Psoas muscle (tissue), 8 donors: ENCODE measurements around the gene CH25H. TPM values are rescaled to one million over a fixed set of nuclear protein-coding genes. Genes with fewer than 3 reads are reported as not detected.
A peak's percentile ranks its signal among the peaks of the same experiment; 100 is the strongest.

Experiments used
- ATAC-seq, 4 donors: fragments of 200-7000 bp; cut with Tn5 transposase; one replicate each; pipeline ENCODE4 v1.9.1; 2020; ENCODE audit warnings: moderate library complexity in 3 of 4, mild to moderate bottlenecking in 2 of 4
- DNase-seq, 2 donors: peaks; one replicate each; pipeline ENCODE4 v3.0.0-alpha.2; 2020
- H3K27ac ChIP-seq: fragments of 200-600 bp; one replicate; pipeline ENCODE4 v1.8.0; 2022
- H3K27me3 ChIP-seq, 3 donors: fragments of 200-600 bp in 1 of 3; one replicate each; pipeline versions ENCODE4 v1.6.1 to v1.8.0; 2013 to 2022; ENCODE audit warnings: low read length in 2 of 3, mild to moderate bottlenecking in 2 of 3, moderate library complexity in 1 of 3; ENCODE audit not compliant: insufficient read depth in 3 of 3
- H3K36me3 ChIP-seq, 2 donors: fragments of 200-600 bp in 1 of 2; one replicate each; pipeline versions ENCODE4 v1.6.1 to v1.8.0; 2013 to 2022; ENCODE audit warnings: low read depth in 1 of 2, mild to moderate bottlenecking in 1 of 2, moderate library complexity in 1 of 2; ENCODE audit not compliant: insufficient read depth in 1 of 2
- H3K4me1 ChIP-seq: fragments of 200-600 bp; one replicate; pipeline ENCODE4 v1.8.0; 2022
- H3K4me3 ChIP-seq: fragments of 200-600 bp; one replicate; pipeline ENCODE4 v1.8.0; 2022; ENCODE audit warnings: mild to moderate bottlenecking
- H3K9me3 ChIP-seq: fragments of 200-600 bp; one replicate; pipeline ENCODE4 v1.8.0; 2022
- WGBS, 3 donors: extraction: QIAGEN DNeasy Blood & Tissue Kit; methylation state at CpG; one replicate each; pipeline versions ENCODE4 v1.1.6 to v1.1.7; 2013; 5-methylcytosine and 5-hydroxymethylcytosine counted together
- intact Hi-C, 2 donors: fragments of 100-400 bp; cut with DNase I; formaldehyde crosslinking; loops; one replicate each; pipeline versions ENCODE4 v1.11.0 to v1.14.2; 2022
- polyA plus RNA-seq, 3 donors: library from polyadenylated mRNA; stranded (reverse); fragments of 200-250 nt; gene quantifications; one replicate each; pipeline ENCODE4 v1.2.3, GENCODE V29; 2013
- total RNA-seq, 4 donors: library from RNA; stranded (reverse); fragmentation: NEBNext Ultra II Directional in 2 of 4; extraction: Animal tissue kit (Norgen Biotek cat#: 25700) in 2 of 4; gene quantifications; one replicate each; pipeline versions ENCODE4 v1.2.1 to v1.2.4, GENCODE V29; 2021 to 2023
- TF ChIP-seq, protein P1 (sequence below): fragments of 200-600 bp; IDR thresholded peaks from one replicate; pipeline ENCODE4 v1.8.0; 2022; ENCODE audit warnings: antibody characterized with exemption
- donor health status: healthy with polysubstance abuse.
- donor health status: DM: no; HTN: no; CAD: no; lungs with moderate emphysema.
- donor health status: Bipolar disorder and iron deficiency.
- donor health status: healthy.
- donor health status: DM: yes; HTN: yes; CAD: no.
- donor health status: DM: no; HTN: no; CAD: no.
- donor health status: DM: no; HTN: no; CAD: no.
- donor health status: DM: yes; HTN: yes; CAD: no.

CH25H gene
- total and polyA plus RNA-seq, 7 donors: 0.05 to 1.1 (median 0.25) TPM; not detected in 2

DNA sequence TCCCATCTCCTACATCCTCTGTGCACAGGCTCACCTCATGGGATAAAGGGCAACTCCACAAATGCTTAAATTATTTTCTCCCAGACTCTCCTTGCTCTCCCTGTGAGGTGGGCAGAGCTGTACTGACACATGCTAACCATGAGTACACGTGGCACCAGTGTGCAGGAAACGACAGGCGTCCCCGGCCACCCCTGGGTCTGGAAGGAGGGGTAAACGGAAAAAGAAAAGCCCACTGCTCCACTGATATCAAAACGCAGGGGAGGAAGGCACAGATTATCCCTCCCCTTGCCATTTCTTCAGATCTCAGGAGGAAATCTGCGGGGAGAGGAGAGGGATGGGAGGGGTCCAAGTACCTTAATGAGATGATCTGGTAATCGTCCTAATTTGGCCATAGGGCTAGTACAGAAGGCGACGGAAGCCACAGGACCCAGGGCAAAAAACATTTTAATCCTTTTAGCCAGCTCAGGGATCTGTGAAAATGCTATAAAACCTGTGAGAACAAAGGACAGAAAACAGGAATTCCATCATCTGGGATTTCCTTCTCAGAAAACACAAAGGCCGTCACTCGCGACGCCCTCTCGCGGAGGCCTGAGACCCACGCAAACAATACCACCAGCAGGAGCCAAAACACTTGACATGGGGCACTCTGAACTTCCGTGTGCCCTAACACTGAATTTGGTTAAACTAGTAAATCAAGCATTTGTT lies 17.8 kb upstream of the CH25H start:
- Histone ChIP-seq H3K36me3 (peaks cover 0 to 15% of the 10 kb centered on the region in 2 donors), H3K27ac (peak overlapping the region; percentile 62), H3K4me3 (peak overlapping the region; percentile 21), H3K9me3 (no peaks in the 10 kb centered on the region), H3K4me1 (no peaks in the 10 kb centered on the region), H3K27me3 (no peaks in the 10 kb centered on the region)
- DNase-seq (no peak), ATAC-seq (peak in 2 of 4 donors; percentile 38 to 46)
- intact Hi-C loops: no loop called here
- WGBS, 3 donors: 63 to 76% (median 76%) methylated on average over 18 of the region's 18 CpGs
- TF ChIP-seq, protein P1, sequence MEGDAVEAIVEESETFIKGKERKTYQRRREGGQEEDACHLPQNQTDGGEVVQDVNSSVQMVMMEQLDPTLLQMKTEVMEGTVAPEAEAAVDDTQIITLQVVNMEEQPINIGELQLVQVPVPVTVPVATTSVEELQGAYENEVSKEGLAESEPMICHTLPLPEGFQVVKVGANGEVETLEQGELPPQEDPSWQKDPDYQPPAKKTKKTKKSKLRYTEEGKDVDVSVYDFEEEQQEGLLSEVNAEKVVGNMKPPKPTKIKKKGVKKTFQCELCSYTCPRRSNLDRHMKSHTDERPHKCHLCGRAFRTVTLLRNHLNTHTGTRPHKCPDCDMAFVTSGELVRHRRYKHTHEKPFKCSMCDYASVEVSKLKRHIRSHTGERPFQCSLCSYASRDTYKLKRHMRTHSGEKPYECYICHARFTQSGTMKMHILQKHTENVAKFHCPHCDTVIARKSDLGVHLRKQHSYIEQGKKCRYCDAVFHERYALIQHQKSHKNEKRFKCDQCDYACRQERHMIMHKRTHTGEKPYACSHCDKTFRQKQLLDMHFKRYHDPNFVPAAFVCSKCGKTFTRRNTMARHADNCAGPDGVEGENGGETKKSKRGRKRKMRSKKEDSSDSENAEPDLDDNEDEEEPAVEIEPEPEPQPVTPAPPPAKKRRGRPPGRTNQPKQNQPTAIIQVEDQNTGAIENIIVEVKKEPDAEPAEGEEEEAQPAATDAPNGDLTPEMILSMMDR: peak; percentile 20

DNA sequence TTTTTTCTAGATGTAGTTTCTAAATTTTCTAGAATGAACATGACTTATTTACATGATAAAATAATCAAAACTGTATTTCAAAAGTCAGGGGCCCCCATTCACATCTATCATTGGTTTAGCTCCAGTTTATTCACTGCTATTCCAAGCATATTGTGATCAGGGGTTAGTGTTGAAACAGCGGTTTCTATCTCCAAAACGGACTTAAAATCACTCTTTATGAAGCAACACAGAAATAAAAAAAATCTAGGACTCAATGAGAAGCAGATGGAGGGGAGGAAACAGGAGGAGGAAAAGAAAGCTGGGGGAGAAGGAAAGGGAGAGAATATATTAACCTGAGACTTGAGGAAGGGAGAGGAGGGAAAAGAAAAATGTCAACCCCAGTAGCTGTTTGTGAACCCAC lies 14.8 kb upstream of the CH25H start:
- ATAC-seq (no peak), DNase-seq (no peak)
- H3K36me3 ChIP-seq: peaks cover 0 to 9% of the 10 kb centered on the region in 2 donors
- H3K9me3 ChIP-seq: no peaks in the 10 kb centered on the region
- no peak overlapping the region for H3K4me3 ChIP-seq
- TF ChIP-seq, protein P1: no peak
- H3K27me3 ChIP-seq: no peaks in the 10 kb centered on the region
- no peak overlapping the region for H3K27ac ChIP-seq
- intact Hi-C loops: no loop called here
- 76 to 83% (median 76%) methylated on average over 2 of the region's 2 CpGs for WGBS, 3 donors
- peaks cover 6% of the 10 kb centered on the region for H3K4me1 ChIP-seq

DNA sequence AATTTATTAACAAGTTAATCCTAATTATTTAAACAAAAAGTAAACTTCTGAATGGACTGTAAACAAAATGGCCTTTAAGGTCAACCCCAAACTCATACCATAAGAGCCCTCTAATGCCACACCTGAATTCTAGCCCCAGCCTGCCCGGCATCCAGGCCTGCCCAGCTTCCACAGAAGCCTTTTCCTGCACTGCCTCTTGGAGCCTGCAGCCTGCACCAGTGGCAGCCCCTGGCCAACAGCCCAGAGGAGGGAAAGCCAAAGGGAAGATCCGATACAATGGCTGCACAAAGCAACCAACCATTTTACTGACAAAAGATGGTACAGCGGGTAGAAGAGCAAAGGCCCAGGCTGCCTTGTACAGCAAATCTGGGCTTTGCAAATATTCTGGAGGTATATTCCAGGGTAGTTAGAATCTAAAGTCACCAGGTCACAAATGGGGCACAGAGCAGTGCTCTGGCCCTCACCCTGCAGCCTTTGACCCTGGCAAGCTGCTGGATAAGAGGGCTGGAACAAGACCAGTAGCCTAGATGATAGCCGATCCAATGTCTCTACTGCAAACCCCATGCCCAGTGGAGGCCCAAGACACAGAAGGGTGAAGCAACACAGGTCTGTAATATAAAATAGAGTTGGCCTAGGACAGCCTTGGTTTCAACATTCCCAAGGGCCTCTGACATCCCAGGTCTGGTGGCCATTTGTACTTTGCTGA lies 12.5 kb upstream of the CH25H start:
- H3K27me3 ChIP-seq: no peaks in the 10 kb centered on the region
- H3K36me3 ChIP-seq: peaks cover 0 to 16% of the 10 kb centered on the region in 2 donors
- no peaks in the 10 kb centered on the region for H3K9me3 ChIP-seq
- H3K27ac ChIP-seq: no peak overlapping the region
- TF ChIP-seq, protein P1: no peak
- WGBS, 3 donors: 83 to 87% (median 87%) methylated on average over 4 of the region's 4 CpGs
- ATAC-seq: no peak
- intact Hi-C loops: loop anchor here (5.0 to 10.0 kb wide), 2 partner anchors 285 to 343 kb away; no protein-coding TSS in a partner anchor
- H3K4me1 ChIP-seq: peaks cover 6% of the 10 kb centered on the region
- no peak overlapping the region for H3K4me3 ChIP-seq
- DNase-seq: no peak

DNA sequence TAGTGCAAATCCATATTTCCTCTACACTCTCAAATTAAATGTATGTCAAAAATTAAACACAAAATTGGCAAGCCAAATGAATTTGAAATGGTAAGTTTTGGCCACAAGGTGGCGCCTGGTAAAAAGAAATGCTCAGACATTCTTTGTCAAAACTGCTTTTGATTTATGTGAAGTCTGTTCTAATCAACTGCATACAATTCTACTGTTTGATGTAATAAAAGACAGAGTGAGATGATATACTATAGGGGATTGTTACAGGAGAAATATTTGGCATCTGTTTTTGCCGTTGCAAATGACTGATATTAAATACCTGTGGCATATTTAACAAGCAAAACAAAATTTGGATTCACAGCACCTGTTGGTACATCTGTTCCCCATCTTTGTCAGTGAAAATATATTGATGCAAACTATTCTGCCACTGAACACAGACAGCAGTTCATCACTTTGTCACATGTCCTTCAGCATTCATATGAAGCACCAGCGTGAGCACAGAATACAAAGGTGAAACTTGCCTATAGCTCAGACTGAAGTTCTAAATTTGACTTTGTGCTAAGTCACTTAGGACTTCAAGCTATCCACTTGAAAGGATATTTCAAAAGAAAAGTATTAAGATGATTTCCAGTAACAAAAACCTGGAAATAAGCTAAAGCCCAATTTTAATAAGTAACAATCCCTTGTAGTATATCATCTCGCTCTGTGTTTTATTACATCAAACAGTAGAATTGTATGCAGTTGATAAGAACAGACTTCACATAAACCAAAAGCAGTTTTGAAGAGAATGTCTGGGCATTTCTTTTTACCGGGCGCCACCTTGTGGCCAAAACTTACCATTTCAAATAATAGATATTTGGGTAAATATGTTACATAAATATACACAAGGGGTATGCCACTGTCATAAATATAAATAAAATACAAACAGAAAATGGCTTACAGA lies 10.2 kb upstream of the CH25H start:
- intact Hi-C loops: loop anchor here (5.0 to 10.0 kb wide), 2 partner anchors 283 to 345 kb away; no protein-coding TSS in a partner anchor
- no peaks in the 10 kb centered on the region for H3K27me3 ChIP-seq
- TF ChIP-seq, protein P1: peak; percentile 92
- whole genome bisulfite sequencing, 3 donors: 4 to 10% (median 4%) methylated on average over 6 of the region's 6 CpGs
- DNase-seq: peak; percentile 32 to 57
- no peak overlapping the region for H3K27ac ChIP-seq
- peak overlapping the region; percentile 4 for H3K4me3 ChIP-seq
- peaks cover 6% of the 10 kb centered on the region for H3K4me1 ChIP-seq
- H3K36me3 ChIP-seq: peaks cover 0 to 20% of the 10 kb centered on the region in 2 donors
- peak in 3 of 4 donors; percentile 57 to 80 (median 64) for ATAC-seq
- no peaks in the 10 kb centered on the region for H3K9me3 ChIP-seq
